H1 (cell line): Measurements from ENCODE around the gene VAT1. TPM values are rescaled to one million over a fixed set of nuclear protein-coding genes. Genes with fewer than 3 reads are reported as not detected.

Experiments used
- polyA plus RNA-seq, 7 experiments: library from polyadenylated mRNA; depleted of rRNA in 3 of 7; stranded (reverse) in 5 of 7; unstranded in 2 of 7; fragments of >200 nt in 5 of 7; fragments of 200-250 nt in 2 of 7; gene quantifications; 1 replicate in 5 of 7; 2 replicates in 1 of 7; 4 replicates in 1 of 7; pipeline versions ENCODE4 v1.2.1 to v1.2.3, GENCODE V29; 2011 to 2013; ENCODE audit warnings: missing spikeins in 2 of 7, mixed read lengths in 2 of 7
- total RNA-seq: library from RNA; stranded (reverse); fragmentation: NEBNext Ultra II Directional; extraction: Animal tissue kit (Norgen Biotek cat#: 25700); gene quantifications from 2 replicates; pipeline ENCODE4 v1.2.1, GENCODE V29; 2021
- TF ChIP-seq, protein P1 (sequence below): IDR thresholded peaks from 2 replicates; pipeline ENCODE4 v1.6.1; 2011; ENCODE audit warnings: low read length, improper control_type of control experiment

Gene VAT1
- total and polyA plus RNA-seq, 2 of the 8 experiments (the other 6 are each of a cell fraction or from before 2014, with no cell fraction given) = 200 to 295 TPM

DNA sequence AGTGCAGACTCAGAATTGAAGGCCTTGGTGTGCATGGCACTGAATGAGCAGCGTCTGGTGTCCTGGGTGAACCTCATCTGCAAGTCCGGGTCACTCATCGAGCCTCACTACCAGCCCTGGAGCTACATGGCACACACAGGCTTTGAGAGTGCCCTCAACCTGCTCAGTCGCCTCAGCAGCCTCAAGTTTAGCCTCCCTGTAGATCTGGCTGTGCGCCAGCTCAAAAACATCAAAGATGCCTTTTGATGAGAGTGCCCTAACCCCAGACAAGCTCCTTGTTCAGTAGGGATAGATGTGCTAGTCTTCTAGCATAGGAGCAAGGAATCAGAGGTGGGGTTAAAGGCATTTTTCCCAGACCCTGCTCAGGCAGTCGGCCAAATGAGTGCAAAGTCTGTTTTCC lies 30.7 kb downstream of the VAT1 start (continued):
- TF ChIP-seq, protein P1, sequence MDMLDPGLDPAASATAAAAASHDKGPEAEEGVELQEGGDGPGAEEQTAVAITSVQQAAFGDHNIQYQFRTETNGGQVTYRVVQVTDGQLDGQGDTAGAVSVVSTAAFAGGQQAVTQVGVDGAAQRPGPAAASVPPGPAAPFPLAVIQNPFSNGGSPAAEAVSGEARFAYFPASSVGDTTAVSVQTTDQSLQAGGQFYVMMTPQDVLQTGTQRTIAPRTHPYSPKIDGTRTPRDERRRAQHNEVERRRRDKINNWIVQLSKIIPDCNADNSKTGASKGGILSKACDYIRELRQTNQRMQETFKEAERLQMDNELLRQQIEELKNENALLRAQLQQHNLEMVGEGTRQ = no peak
